Esophagus muscularis mucosa (tissue), 4 donors: ENCODE results near the gene GABRB2.

Source experiments
- EP300 ChIP-seq: sonication (generic); formaldehyde crosslinking; IDR thresholded peaks from one replicate; pipeline ENCODE4 v1.6.1; 2017; ENCODE audit warnings: antibody characterized with exemption
- POLR2A ChIP-seq: fragments of 450-650 bp; IDR thresholded peaks from one replicate; pipeline ENCODE4 v1.6.1; 2017; ENCODE audit warnings: antibody characterized with exemption, moderate library complexity, mild to moderate bottlenecking, low read depth
- POLR2AphosphoS5 ChIP-seq, 2 donors: sonication (generic); formaldehyde crosslinking; IDR thresholded peaks; one replicate each; pipeline ENCODE4 v1.6.1; 2017; ENCODE audit warnings: antibody characterized with exemption in 2 of 2
- TF ChIP-seq, protein P1 (sequence below), 3 experiments: fragments of 200-600 bp in 2 of 3; fragments of 450-650 bp in 1 of 3; sonication (generic) in 2 of 3; IDR thresholded peaks; one replicate each; pipeline ENCODE4 v1.5.1; 2017 to 2019; ENCODE audit warnings: antibody characterized with exemption in 3 of 3, mild to moderate bottlenecking in 2 of 3, moderate library complexity in 1 of 3

DNA sequence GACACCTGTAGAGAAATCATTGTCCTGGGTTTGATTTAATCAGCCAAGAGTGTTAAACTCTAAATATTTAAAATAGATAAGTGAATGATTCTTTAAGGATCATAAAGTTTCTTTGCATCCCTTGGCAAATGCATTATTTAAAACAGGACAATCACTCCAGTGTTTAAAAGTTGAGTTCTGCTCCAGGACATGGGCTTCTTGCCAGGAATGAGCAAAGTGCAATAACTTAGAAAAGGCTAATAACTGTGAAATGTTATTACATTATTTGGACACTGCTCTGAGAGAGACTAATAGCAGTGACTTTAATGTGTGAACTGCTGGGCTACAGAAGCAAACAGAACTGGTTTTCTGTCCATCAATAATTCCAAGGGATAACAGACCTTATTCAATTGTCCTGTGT lies 283.3 kb downstream of the GABRB2 start:
- no peak for TF ChIP-seq POLR2A
- TF ChIP-seq, protein P1, sequence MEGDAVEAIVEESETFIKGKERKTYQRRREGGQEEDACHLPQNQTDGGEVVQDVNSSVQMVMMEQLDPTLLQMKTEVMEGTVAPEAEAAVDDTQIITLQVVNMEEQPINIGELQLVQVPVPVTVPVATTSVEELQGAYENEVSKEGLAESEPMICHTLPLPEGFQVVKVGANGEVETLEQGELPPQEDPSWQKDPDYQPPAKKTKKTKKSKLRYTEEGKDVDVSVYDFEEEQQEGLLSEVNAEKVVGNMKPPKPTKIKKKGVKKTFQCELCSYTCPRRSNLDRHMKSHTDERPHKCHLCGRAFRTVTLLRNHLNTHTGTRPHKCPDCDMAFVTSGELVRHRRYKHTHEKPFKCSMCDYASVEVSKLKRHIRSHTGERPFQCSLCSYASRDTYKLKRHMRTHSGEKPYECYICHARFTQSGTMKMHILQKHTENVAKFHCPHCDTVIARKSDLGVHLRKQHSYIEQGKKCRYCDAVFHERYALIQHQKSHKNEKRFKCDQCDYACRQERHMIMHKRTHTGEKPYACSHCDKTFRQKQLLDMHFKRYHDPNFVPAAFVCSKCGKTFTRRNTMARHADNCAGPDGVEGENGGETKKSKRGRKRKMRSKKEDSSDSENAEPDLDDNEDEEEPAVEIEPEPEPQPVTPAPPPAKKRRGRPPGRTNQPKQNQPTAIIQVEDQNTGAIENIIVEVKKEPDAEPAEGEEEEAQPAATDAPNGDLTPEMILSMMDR (IDR thresholded peaks at IDR 0.05), result no peak
- no peak for TF ChIP-seq POLR2AphosphoS5 (IDR thresholded peaks at IDR 0.05)
- no peak for TF ChIP-seq EP300
